K562 (cell line): ENCODE results near the gene RNF186. TPM values are rescaled to one million over a fixed set of nuclear protein-coding genes. Genes with fewer than 3 reads are reported as not detected.

ENCODE experiments used
- CBFA2T3 ChIP-seq: fragments of 450-650 bp; IDR thresholded peaks from 2 replicates; pipeline ENCODE4 v1.6.1; 2017
- CTCFL ChIP-seq: IDR thresholded peaks from 2 replicates; pipeline ENCODE4 v1.6.1; 2011; ENCODE audit warnings: borderline replicate concordance, low read depth, mild to moderate bottlenecking, moderate library complexity, low read length; ENCODE audit not compliant: insufficient read depth, poor library complexity, severe bottlenecking
- FOSL1 ChIP-seq: fragments of 200-800 bp; sonication (Bioruptor generic); conservative IDR thresholded peaks from 2 replicates; pipeline ENCODE4 v1.6.1; 2016; ENCODE audit warnings: missing genetic modification characterization, missing compliant biosample characterization
- GTF2A2 ChIP-seq: IDR thresholded peaks from 2 replicates; pipeline ENCODE4 v1.6.1; 2016; ENCODE audit warnings: mild to moderate bottlenecking, missing genetic modification characterization, missing compliant biosample characterization
- KAT7 ChIP-seq: sonication (generic); formaldehyde crosslinking; IDR thresholded peaks from 2 replicates; pipeline ENCODE4 v1.8.0; 2022; ENCODE audit warnings: missing genetic modification reagents, mild to moderate bottlenecking, borderline replicate concordance
- KDM1A ChIP-seq, 2 experiments: fragments of 450-650 bp; IDR thresholded peaks; 2 replicates each; pipeline ENCODE4 v1.6.1; 2016; ENCODE audit warnings: mild to moderate bottlenecking in 2 of 2
- KLF16 ChIP-seq: IDR thresholded peaks from 2 replicates; pipeline ENCODE4 v1.6.1; 2016; ENCODE audit warnings: antibody characterized with exemption
- MBD2 ChIP-seq: sonication (generic); IDR thresholded peaks from 2 replicates; pipeline ENCODE4 v1.6.1; 2016; ENCODE audit warnings: low read depth, borderline replicate concordance
- MCM3 ChIP-seq: fragments of 450-650 bp; IDR thresholded peaks from 2 replicates; pipeline ENCODE4 v1.6.1; 2016
- MED1 ChIP-seq: sonication (generic); formaldehyde crosslinking; IDR thresholded peaks from 2 replicates; pipeline ENCODE4 v1.8.1; 2023; ENCODE audit warnings: missing genetic modification reagents, borderline replicate concordance
- MEF2A ChIP-seq: IDR thresholded peaks from 2 replicates; pipeline ENCODE4 v1.6.1; 2011; ENCODE audit warnings: low read depth, mild to moderate bottlenecking, low read length, moderate library complexity; ENCODE audit not compliant: control insufficient read depth
- NCOA1 ChIP-seq: fragments of 450-650 bp; IDR thresholded peaks from 2 replicates; pipeline ENCODE4 v1.6.1; 2016; ENCODE audit warnings: low read depth
- PTBP1 ChIP-seq: fragments of 200-400 bp; formaldehyde crosslinking; IDR thresholded peaks from 2 replicates; pipeline ENCODE4 v1.6.1; 2017; ENCODE audit warnings: low read depth, low read length
- RBM17 ChIP-seq: fragments of 200-400 bp; formaldehyde crosslinking; IDR thresholded peaks from 2 replicates; pipeline ENCODE4 v1.6.1; 2017; ENCODE audit warnings: low read depth, mild to moderate bottlenecking, low read length, borderline replicate concordance
- RCOR1 ChIP-seq, 2 experiments: IDR thresholded peaks; 2 replicates each; pipeline ENCODE4 v1.6.1; 2012; ENCODE audit warnings: low read depth in 2 of 2, low read length in 2 of 2, borderline replicate concordance in 1 of 2, improper control_type of control experiment in 1 of 2
- ZNF696 ChIP-seq: fragments of 250-450 bp; sonication (Bioruptor Pico); conservative IDR thresholded peaks from 2 replicates; pipeline ENCODE4 v1.4.0; 2020; ENCODE audit warnings: mild to moderate bottlenecking, moderate library complexity
- polyA plus RNA-seq, 8 experiments: library from polyadenylated mRNA; depleted of rRNA in 4 of 8; stranded (reverse) in 5 of 8; unstranded in 3 of 8; fragments of >200 nt; fragmentation: Nextera tagmentation in 2 of 8; fragmentation: Illumina TruSeq in 1 of 8; extraction: Ambion mirVana in 2 of 8; extraction: Trizol in 1 of 8; gene quantifications; 2 replicates each; pipeline versions ENCODE4 v1.2.1 to v1.2.3, GENCODE V29; 2011 to 2014; ENCODE audit warnings: inconsistent platforms in 1 of 8, missing spikeins in 1 of 8
- total RNA-seq, 7 experiments: library from RNA; depleted of rRNA in 6 of 7; stranded (reverse); fragments of >200 nt in 6 of 7; fragmentation: Illumina TruSeq in 2 of 7; extraction: Trizol in 2 of 7; gene quantifications; 2 replicates each; pipeline versions ENCODE4 v1.2.1 to v1.2.3, GENCODE V29; 2011 to 2021; ENCODE audit warnings: low replicate concordance in 1 of 7
- TF ChIP-seq, protein P1 (sequence below): fragments of 250-450 bp; sonication (Bioruptor Pico); IDR thresholded peaks from 2 replicates; pipeline ENCODE4 v1.4.0; 2020
- TF ChIP-seq, protein P2 (sequence below): sonication (generic); formaldehyde crosslinking; IDR thresholded peaks from 2 replicates; pipeline ENCODE4 v1.8.0; 2022; ENCODE audit warnings: mild to moderate bottlenecking, missing genetic modification reagents

The RNF186 gene
- total and polyA plus RNA-seq, 9 of the 15 experiments (the other 6 are each of a cell fraction or from before 2014, with no cell fraction given), result not detected

- TF ChIP-seq RCOR1 (IDR thresholded peaks at IDR 0.05; ENCODE audit: borderline replicate concordance in 1 of 2, low read depth in 2 of 2, low read length in 2 of 2), result peak in 1 of 2 experiments; percentile 43; a peak in 1 of 4 replicates
- no peak for TF ChIP-seq PTBP1
- no peak for TF ChIP-seq ZNF696 (CRISPR knock-in tag)
- TF ChIP-seq KLF16, result no peak
- no peak for TF ChIP-seq RBM17
- TF ChIP-seq CTCFL, result no peak
- no peak for TF ChIP-seq MED1 (CRISPR knock-in tag)
- TF ChIP-seq MCM3, result no peak
- TF ChIP-seq MEF2A, result no peak
- peak; percentile 63 for TF ChIP-seq FOSL1 (tag)
- peak; percentile 67 to 69 for TF ChIP-seq KDM1A (IDR thresholded peaks at IDR 0.05)
- peak; percentile 57 for TF ChIP-seq CBFA2T3
- no peak for TF ChIP-seq NCOA1
- TF ChIP-seq MBD2, result no peak
- TF ChIP-seq KAT7 (CRISPR knock-in tag), result no peak
- no peak for TF ChIP-seq GTF2A2 (tag)
- TF ChIP-seq, protein P1, sequence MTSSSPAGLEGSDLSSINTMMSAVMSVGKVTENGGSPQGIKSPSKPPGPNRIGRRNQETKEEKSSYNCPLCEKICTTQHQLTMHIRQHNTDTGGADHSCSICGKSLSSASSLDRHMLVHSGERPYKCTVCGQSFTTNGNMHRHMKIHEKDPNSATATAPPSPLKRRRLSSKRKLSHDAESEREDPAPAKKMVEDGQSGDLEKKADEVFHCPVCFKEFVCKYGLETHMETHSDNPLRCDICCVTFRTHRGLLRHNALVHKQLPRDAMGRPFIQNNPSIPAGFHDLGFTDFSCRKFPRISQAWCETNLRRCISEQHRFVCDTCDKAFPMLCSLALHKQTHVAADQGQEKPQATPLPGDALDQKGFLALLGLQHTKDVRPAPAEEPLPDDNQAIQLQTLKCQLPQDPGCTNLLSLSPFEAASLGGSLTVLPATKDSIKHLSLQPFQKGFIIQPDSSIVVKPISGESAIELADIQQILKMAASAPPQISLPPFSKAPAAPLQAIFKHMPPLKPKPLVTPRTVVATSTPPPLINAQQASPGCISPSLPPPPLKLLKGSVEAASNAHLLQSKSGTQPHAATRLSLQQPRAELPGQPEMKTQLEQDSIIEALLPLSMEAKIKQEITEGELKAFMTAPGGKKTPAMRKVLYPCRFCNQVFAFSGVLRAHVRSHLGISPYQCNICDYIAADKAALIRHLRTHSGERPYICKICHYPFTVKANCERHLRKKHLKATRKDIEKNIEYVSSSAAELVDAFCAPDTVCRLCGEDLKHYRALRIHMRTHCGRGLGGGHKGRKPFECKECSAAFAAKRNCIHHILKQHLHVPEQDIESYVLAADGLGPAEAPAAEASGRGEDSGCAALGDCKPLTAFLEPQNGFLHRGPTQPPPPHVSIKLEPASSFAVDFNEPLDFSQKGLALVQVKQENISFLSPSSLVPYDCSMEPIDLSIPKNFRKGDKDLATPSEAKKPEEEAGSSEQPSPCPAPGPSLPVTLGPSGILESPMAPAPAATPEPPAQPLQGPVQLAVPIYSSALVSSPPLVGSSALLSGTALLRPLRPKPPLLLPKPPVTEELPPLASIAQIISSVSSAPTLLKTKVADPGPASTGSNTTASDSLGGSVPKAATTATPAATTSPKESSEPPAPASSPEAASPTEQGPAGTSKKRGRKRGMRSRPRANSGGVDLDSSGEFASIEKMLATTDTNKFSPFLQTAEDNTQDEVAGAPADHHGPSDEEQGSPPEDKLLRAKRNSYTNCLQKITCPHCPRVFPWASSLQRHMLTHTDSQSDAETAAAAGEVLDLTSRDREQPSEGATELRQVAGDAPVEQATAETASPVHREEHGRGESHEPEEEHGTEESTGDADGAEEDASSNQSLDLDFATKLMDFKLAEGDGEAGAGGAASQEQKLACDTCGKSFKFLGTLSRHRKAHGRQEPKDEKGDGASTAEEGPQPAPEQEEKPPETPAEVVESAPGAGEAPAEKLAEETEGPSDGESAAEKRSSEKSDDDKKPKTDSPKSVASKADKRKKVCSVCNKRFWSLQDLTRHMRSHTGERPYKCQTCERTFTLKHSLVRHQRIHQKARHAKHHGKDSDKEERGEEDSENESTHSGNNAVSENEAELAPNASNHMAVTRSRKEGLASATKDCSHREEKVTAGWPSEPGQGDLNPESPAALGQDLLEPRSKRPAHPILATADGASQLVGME (CRISPR knock-in tag), result no peak
- TF ChIP-seq, protein P2, sequence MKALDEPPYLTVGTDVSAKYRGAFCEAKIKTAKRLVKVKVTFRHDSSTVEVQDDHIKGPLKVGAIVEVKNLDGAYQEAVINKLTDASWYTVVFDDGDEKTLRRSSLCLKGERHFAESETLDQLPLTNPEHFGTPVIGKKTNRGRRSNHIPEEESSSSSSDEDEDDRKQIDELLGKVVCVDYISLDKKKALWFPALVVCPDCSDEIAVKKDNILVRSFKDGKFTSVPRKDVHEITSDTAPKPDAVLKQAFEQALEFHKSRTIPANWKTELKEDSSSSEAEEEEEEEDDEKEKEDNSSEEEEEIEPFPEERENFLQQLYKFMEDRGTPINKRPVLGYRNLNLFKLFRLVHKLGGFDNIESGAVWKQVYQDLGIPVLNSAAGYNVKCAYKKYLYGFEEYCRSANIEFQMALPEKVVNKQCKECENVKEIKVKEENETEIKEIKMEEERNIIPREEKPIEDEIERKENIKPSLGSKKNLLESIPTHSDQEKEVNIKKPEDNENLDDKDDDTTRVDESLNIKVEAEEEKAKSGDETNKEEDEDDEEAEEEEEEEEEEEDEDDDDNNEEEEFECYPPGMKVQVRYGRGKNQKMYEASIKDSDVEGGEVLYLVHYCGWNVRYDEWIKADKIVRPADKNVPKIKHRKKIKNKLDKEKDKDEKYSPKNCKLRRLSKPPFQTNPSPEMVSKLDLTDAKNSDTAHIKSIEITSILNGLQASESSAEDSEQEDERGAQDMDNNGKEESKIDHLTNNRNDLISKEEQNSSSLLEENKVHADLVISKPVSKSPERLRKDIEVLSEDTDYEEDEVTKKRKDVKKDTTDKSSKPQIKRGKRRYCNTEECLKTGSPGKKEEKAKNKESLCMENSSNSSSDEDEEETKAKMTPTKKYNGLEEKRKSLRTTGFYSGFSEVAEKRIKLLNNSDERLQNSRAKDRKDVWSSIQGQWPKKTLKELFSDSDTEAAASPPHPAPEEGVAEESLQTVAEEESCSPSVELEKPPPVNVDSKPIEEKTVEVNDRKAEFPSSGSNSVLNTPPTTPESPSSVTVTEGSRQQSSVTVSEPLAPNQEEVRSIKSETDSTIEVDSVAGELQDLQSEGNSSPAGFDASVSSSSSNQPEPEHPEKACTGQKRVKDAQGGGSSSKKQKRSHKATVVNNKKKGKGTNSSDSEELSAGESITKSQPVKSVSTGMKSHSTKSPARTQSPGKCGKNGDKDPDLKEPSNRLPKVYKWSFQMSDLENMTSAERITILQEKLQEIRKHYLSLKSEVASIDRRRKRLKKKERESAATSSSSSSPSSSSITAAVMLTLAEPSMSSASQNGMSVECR (CRISPR knock-in tag), result no peak
Observed at GRCh38 chr1:19765623-19766022, 49.5 kb downstream of the RNF186 start (continued).
